GM10266 (cell line): ENCODE results near the gene CNOT10.

ENCODE experiments used
- DNase-seq: peaks from one replicate; pipeline ENCODE4 v3.0.0; 2012; ENCODE audit errors: extremely low spot score
- TF ChIP-seq, protein P1 (sequence below): IDR thresholded peaks from 2 replicates; pipeline ENCODE4 v1.5.1; 2012; ENCODE audit warnings: mild to moderate bottlenecking, low read depth; ENCODE audit not compliant: control insufficient read depth, insufficient read depth; ENCODE audit errors: missing control alignments

CNOT10 gene

DNA sequence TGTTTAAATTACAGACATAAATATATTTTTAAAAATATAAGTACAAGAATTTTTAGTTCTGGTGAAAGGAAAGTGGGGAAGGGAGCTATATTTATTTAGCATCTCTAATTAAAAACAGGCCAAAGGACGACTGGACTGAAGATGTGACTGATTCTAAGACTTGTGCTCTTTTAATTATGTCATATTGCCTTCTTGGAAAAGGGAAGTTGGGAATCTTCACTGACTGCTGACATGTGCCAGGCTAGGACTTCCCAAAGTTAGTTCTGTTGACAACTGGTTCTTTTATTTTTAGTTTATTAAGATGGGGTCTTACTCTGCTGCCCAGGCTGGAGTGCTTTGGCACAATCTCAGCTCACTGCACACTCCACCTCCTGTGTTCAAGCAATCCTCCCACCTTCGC is 13.5 kb downstream of the CNOT10 start:
- DNase-seq, result no peak
- TF ChIP-seq, protein P1, sequence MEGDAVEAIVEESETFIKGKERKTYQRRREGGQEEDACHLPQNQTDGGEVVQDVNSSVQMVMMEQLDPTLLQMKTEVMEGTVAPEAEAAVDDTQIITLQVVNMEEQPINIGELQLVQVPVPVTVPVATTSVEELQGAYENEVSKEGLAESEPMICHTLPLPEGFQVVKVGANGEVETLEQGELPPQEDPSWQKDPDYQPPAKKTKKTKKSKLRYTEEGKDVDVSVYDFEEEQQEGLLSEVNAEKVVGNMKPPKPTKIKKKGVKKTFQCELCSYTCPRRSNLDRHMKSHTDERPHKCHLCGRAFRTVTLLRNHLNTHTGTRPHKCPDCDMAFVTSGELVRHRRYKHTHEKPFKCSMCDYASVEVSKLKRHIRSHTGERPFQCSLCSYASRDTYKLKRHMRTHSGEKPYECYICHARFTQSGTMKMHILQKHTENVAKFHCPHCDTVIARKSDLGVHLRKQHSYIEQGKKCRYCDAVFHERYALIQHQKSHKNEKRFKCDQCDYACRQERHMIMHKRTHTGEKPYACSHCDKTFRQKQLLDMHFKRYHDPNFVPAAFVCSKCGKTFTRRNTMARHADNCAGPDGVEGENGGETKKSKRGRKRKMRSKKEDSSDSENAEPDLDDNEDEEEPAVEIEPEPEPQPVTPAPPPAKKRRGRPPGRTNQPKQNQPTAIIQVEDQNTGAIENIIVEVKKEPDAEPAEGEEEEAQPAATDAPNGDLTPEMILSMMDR, result no peak

DNA sequence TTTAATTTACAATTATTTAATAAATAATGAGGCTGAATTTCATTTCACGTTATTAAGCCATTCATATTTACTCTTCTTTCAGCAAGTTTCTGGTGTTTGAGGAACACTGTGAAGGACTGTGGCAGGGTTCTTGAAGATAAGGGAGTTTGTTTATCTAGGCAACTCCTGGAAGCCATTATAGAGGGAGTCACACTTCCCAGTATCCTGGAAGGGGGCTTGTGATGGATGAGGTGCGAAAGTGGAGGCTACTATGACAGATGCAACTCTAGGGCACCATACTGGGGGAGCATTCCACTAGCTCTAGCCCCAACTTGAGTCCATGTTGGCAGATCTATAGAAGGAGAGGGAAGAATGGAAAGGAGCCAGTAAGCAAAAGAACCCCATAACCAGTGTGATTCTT is 14.4 kb downstream of the CNOT10 start:
- TF ChIP-seq, protein P1, result no peak
- DNase-seq, result no peak

DNA sequence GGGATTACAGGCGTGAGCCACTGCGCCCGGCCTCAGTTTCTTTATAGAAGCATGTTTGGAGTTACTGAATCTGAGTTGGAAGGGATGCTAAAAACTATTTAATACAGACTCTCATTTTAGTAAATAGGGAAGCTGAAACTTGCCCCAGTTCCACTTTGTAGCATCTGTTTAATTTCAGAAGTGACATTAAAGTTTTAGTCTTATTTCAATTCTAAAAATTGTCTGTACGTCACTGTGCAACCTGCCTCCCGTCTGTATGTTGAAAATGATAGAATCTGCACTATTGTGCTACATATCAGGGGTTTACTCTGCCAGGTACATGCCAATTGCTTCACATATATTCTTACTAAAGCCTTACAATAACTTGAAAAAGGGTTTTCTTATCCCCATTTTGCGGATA is 15.3 kb downstream of the CNOT10 start:
- TF ChIP-seq, protein P1, result no peak

DNA sequence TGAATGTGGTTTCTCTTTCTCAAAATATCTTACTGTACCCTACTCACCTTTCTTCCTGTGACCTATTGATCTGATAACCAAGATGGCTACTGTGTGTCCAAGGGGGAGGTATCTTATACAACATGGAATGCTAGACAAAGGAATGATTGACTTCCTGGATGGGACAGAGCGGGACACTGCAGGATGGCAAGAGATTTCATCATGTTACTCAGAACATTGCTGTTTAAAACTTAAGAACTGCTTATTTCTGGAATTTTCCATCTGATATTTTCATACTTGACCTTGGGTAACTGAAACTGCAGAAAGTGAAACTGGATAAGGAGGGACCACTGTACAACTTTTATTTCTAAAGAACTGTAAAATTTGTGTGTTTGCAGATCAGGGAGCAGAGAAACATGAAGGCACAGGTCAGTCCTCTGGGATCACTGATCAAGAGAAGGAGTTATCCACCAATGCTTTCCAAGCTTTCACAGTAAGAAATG is 18.5 kb downstream of the CNOT10 start:
- no peak for DNase-seq

More for the DNA sequence above, 15.3 kb downstream of the CNOT10 start:
- no peak for DNase-seq

DNA sequence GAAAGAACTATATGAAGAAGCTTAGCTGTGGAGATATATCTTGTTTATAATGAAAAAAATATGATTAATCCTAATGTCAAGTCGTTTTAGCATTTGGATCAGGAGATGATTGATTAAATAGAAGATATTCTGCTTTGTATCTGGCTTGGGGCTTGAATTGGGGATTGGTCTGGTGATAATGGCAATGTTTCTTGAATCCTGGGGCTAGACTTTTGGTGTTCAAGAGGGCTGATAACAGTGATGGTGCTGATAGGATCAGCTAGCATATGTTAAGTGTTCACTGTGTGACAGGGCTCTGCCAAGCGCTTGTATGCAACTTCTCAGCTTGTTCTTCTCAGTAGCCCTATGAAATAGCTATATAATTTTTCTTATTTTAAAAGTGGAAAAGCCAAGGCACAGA is 20.2 kb downstream of the CNOT10 start:
- TF ChIP-seq, protein P1, result no peak
- DNase-seq, result no peak

More for the DNA sequence above, 18.5 kb downstream of the CNOT10 start:
- TF ChIP-seq, protein P1, result no peak

DNA sequence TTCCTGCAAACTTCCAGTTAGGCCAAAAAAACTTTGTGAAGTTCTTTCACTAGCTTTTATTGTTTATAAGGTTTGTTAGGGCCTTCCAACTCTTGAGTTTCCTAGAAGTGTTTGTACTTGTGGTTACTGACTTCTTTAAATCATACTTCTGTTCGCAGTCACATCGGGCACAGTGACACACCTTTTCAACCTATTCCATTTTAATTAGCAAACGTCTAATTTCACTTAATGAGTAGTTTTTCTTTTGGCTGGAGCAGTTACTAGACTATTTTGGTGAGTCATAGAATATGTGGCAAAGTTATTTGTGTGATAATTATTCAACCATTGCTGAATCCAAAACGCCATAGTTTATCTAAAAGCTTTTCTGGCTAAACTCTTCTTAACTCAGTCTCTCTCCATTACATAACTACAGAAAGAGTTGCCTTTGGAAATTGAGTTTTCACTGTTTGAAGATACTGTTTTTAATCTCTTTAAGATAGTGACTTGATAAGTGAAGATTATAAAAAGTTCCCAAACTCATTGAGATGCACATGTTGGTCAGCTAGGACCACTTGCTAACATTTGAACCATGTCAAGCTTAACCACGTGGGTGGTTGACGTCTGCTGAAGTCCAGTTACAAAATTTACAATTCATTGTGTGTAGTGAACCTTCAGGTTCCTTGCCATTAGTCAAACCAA is 21.5 kb downstream of the CNOT10 start:
- DNase-seq, result no peak
- TF ChIP-seq, protein P1, result no peak

DNA sequence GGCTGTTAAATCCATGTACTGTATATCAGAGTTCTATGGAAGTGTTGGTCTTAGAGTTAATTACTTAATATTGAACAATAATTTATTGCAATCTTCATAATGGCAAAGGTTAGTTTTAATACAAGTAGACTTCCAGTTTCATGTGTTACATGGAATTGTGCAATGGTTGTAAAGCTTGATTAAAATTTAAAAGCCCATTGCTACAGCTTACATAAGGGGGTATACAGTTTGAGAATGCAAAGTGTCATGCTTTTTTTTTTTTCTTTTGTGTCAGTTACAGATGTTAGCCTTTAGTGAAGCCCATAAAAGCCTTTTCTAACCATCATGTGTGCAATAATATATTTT is 22.0 kb downstream of the CNOT10 start:
- TF ChIP-seq, protein P1, result no peak
- no peak for DNase-seq
